Chondrocyte (in vitro differentiated cells): ENCODE data around the gene PCDHGA12. TPM values are rescaled to one million over a fixed set of nuclear protein-coding genes. Genes with fewer than 3 reads are reported as not detected.
"Not testable (repeated sequence)": the region's sequence is repeated elsewhere in the genome, so short reads cannot be mapped to it uniquely, and the experiment has no call there.

ENCODE experiments used
- DNase-seq: peaks from one replicate; pipeline ENCODE4 v3.0.0; 2021; ENCODE audit warnings: mixed read lengths, low spot score
- H3K27ac Mint-ChIP-seq: one replicate; pipeline ENCODE4 v1.8.0; 2021; ENCODE audit warnings: mild to moderate bottlenecking, moderate library complexity, mixed read lengths; ENCODE audit not compliant: unreplicated experiment
- H3K27me3 Mint-ChIP-seq: 2 replicates; pipeline ENCODE4 v1.8.0; 2021; ENCODE audit warnings: low read depth, mixed read lengths
- H3K36me3 Mint-ChIP-seq: 2 replicates; pipeline ENCODE4 v1.8.0; 2021; ENCODE audit warnings: low read depth, mixed read lengths
- H3K4me1 Mint-ChIP-seq: 2 replicates; pipeline ENCODE4 v1.8.0; 2021; ENCODE audit warnings: low read depth, mild to moderate bottlenecking, mixed read lengths
- H3K4me3 Mint-ChIP-seq: one replicate; pipeline ENCODE4 v1.8.0; 2021; ENCODE audit warnings: mild to moderate bottlenecking, moderate library complexity, mixed read lengths; ENCODE audit not compliant: unreplicated experiment
- H3K9me3 Mint-ChIP-seq: 2 replicates; pipeline ENCODE4 v1.8.0; 2021; ENCODE audit warnings: low read depth, mixed read lengths
- total RNA-seq: library from RNA; stranded (reverse); gene quantifications from 3 replicates; pipeline ENCODE4 v1.2.1, GENCODE V29; 2021
- TF ChIP-seq, protein P1 (sequence below): fragments of 200-600 bp; sonication (generic); IDR thresholded peaks from 2 replicates; pipeline ENCODE4 v1.5.0; 2021; ENCODE audit warnings: antibody characterized with exemption, mild to moderate bottlenecking, moderate library complexity

Gene PCDHGA12
- total RNA-seq, 1 donor from 2014 or later, result 0.75 TPM

DNA sequence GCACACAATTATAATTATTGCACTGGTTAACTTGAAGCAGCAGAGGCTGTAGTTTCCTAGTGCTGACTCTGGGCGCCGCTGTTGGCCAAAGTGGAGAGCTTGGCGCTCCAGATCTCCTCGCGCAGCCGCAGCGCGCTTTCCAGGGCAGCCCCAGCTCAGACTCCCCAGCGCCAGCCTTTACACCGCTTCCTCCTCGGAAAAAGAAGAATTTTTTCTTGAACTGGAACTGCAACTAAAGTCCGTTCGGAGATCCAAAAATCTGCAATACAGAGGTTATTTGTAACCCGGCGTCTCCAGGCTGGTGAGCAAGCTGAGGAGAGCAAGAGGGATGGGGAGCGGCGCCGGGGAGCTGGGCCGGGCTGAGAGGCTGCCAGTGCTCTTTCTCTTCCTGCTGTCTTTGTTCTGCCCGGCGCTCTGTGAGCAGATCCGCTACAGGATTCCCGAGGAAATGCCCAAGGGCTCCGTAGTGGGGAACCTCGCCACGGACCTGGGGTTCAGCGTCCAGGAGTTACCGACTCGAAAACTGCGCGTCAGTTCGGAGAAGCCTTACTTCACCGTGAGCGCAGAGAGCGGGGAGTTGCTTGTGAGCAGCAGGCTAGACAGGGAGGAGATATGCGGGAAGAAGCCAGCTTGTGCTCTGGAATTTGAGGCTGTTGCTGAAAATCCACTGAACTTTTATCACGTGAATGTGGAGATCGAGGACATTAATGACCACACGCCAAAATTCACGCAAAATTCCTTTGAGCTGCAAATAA lies 42.6 kb upstream of the PCDHGA12 start, which contains the start of gene PCDHGB4:
Gene PCDHGB4 (plus strand): TSS at position 142 of the 755 bp plus-strand sequence. CDS start 187 bp downstream, at position 329.
- not testable (repeated sequence) for H3K4me1 Mint-ChIP-seq, H3K27me3 Mint-ChIP-seq, H3K36me3 Mint-ChIP-seq, DNase-seq
- H3K27ac Mint-ChIP-seq, result peak within 1 kb of the TSS; percentile 27
- peak within 1 kb of the TSS; percentile 68 for H3K4me3 Mint-ChIP-seq
- TF ChIP-seq, protein P1, sequence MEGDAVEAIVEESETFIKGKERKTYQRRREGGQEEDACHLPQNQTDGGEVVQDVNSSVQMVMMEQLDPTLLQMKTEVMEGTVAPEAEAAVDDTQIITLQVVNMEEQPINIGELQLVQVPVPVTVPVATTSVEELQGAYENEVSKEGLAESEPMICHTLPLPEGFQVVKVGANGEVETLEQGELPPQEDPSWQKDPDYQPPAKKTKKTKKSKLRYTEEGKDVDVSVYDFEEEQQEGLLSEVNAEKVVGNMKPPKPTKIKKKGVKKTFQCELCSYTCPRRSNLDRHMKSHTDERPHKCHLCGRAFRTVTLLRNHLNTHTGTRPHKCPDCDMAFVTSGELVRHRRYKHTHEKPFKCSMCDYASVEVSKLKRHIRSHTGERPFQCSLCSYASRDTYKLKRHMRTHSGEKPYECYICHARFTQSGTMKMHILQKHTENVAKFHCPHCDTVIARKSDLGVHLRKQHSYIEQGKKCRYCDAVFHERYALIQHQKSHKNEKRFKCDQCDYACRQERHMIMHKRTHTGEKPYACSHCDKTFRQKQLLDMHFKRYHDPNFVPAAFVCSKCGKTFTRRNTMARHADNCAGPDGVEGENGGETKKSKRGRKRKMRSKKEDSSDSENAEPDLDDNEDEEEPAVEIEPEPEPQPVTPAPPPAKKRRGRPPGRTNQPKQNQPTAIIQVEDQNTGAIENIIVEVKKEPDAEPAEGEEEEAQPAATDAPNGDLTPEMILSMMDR, result peak; percentile 66
- H3K9me3 Mint-ChIP-seq, result peaks cover 46% of the 10 kb centered on the region

DNA sequence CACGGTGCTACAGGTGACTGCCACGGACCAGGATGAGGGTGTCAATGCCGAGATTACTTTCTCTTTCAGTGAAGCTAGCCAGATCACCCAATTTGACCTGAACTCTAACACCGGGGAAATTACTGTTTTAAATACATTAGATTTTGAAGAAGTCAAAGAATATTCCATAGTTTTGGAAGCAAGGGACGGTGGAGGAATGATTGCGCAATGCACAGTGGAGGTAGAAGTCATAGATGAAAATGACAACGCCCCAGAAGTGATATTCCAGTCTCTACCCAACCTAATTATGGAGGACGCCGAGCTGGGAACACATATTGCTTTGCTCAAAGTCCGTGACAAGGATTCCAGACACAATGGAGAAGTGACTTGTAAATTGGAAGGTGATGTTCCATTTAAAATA lies 41.6 kb upstream of the PCDHGA12 start:
- TF ChIP-seq, protein P1, result no peak
- Mint-ChIP-seq H3K27me3 (no peaks in the 10 kb centered on the region), H3K4me1 (peaks cover 2% of the 10 kb centered on the region), H3K4me3 (no peak overlapping the region), H3K36me3 (peaks cover 6% of the 10 kb centered on the region), H3K9me3 (peaks cover 47% of the 10 kb centered on the region), H3K27ac (no peak overlapping the region)
- no peak for DNase-seq

DNA sequence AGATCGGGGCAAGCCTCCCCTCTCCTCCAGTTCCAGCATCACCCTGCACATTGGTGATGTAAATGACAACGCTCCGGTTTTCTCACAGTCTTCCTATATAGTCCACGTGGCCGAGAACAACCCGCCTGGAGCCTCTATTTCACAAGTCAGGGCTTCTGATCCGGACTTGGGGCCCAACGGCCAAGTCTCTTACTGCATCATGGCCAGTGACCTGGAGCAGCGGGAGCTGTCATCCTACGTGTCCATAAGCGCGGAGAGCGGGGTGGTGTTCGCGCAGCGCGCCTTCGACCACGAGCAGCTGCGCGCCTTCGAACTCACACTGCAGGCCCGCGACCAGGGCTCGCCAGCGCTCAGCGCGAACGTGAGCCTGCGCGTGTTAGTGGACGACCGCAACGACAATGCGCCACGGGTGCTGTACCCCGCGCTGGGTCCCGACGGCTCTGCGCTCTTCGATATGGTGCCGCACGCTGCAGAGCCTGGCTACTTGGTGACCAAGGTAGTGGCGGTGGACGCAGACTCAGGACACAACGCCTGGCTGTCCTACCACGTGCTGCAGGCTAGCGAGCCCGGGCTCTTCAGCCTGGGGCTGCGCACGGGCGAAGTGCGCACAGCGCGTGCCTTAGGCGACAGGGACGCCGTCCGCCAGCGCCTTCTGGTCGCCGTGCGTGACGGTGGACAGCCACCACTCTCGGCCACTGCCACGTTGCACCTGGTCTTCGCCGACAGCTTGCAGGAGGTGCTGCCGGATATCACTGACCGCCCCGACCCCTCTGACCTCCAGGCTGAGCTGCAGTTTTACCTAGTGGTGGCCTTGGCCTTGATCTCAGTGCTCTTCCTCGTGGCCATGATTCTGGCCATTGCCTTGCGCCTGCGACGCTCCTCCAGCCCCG lies 40.9 kb upstream of the PCDHGA12 start:
- DNase-seq, result peak; percentile 83
- peaks cover 48% of the 10 kb centered on the region for H3K9me3 Mint-ChIP-seq
- peaks cover 2% of the 10 kb centered on the region for H3K4me1 Mint-ChIP-seq
- H3K36me3 Mint-ChIP-seq, result peaks cover 7% of the 10 kb centered on the region
- no peaks in the 10 kb centered on the region for H3K27me3 Mint-ChIP-seq
- H3K27ac Mint-ChIP-seq, result no peak overlapping the region
- no peak overlapping the region for H3K4me3 Mint-ChIP-seq
- TF ChIP-seq, protein P1, result no peak

DNA sequence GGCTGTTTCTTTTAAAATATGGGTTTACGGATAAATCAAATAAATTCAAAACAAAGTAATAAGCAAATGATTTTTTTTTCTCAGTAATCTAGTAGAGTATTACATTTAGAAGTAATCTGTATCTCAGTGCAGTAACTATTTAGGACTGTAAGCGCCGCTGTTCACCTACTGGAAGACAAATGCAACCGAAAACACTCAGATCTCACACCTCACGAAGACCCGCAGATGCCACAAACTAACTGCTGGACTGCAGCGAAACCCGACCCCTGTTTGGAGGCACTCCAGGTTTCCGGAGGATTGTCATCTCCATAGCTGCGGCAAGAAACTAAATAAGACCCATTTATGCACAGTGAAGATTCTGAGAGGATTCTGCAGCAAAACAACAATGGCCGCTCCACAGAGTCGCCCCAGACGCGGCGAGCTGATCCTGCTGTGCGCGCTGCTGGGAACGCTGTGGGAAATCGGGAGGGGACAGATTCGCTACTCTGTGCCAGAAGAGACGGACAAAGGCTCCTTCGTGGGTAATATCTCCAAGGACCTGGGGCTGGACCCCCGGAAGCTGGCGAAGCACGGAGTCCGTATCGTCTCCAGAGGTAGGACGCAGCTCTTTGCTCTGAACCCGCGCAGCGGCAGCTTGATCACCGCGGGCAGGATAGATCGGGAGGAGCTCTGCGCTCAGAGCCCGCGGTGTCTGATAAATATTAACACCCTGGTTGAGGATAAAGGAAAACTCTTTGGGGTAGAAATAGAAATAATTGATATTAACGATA lies 37.7 kb upstream of the PCDHGA12 start, which contains the start of gene PCDHGA8:
Gene PCDHGA8 (plus strand): TSS at position 205 of the 770 bp plus-strand sequence. CDS start 181 bp downstream, at position 386.
- Mint-ChIP-seq H3K4me1 (peaks cover 2% of the 10 kb centered on the region), H3K9me3 (peaks cover 40% of the 10 kb centered on the region), H3K27me3 (no peaks in the 10 kb centered on the region), H3K27ac (no peak within 1 kb of the TSS), H3K36me3 (peaks cover 12% of the 10 kb centered on the region), H3K4me3 (no peak within 1 kb of the TSS)
- TF ChIP-seq, protein P1, result no peak
- DNase-seq, result peak; percentile 62
